Stimulated activated naive CD4-positive, alpha-beta T cell (primary cell): ENCODE results near the gene RGP1.
A peak's percentile ranks its signal among the peaks of the same experiment; 100 is the strongest.

ENCODE experiments used
- DNase-seq, 6 experiments: peaks; one replicate each; lab custom pipeline; 2025; lab: John Stamatoyannopoulos, UW

Gene RGP1

DNA sequence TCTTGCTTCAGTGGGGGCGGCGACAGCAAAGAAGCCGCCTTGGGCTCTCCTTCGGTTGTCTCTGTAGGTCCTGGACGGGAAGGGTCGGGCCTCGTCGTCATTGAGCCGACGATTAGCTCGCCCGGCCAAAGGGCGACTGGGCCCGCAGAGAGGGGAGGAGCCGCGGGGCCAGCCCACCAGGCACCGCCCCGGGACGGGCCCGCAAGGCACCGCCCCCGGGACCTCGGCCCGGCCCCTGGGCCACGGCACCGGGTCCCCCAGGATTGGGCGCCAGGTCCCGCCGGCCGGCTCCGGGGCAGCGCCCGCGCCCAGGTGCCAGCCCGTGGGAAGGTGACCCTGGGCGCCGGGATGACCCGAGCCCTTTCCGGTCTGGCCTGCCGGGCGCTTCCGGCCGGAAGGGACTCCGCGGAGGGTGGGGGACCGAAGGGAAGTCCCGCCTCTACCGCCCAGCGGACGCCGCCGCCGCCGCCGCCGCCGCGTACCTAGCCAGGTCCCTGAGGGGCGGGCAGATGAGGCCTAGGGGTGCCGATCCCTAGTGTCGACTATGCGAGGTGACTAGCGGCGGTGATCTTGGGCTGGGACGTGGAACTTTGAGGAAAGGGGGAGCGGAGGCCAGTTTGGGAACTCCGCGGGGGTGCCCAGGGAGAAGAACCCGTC, at the start of gene RGP1, which contains the start of gene GBA2:
RGP1 (plus strand) TSS at position 430 of the 657 bp plus-strand sequence. CDS start 469 bp downstream, outside the sequence.
GBA2 (minus strand) TSS at position 371 of the 657 bp plus-strand sequence. CDS start 524 bp downstream, outside the sequence.
- DNase-seq = peak; percentile 36 to 58 (median 49)

DNA sequence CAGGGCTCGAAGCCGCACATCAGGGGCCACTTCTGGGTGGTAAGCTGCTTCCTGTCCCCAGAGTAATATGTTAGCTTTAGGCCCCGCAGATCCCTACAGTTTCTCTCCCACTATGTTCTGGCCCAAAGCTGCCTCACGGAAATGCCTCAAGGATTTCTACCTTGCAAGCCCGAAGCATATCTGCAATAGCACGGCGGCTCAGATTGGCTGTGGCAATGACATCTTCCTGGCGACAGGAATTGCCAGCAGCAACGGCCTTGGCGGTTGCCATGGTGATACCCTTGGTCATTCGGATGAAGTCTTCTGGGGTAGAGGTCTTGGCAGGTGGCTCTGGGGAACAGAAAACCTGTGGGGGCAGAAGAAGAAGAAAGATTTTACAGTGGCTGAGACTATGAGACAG, 49.1 kb upstream of the RGP1 start:
- DNase-seq = no peak

- no peak for DNase-seq
Observed at GRCh38 chr9:35700942-35701341, 48.1 kb upstream of the RGP1 start.

GRCh38 chr9:35702696-35703095, 46.4 kb upstream of the RGP1 start:
- DNase-seq = no peak

GRCh38 chr9:35703906-35704672, 45.0 kb upstream of the RGP1 start:
- no peak for DNase-seq

- no peak for DNase-seq
Observed at GRCh38 chr9:35705372-35705771, 43.7 kb upstream of the RGP1 start.

- no peak for DNase-seq
Observed at GRCh38 chr9:35705836-35706430, 43.2 kb upstream of the RGP1 start.

DNA sequence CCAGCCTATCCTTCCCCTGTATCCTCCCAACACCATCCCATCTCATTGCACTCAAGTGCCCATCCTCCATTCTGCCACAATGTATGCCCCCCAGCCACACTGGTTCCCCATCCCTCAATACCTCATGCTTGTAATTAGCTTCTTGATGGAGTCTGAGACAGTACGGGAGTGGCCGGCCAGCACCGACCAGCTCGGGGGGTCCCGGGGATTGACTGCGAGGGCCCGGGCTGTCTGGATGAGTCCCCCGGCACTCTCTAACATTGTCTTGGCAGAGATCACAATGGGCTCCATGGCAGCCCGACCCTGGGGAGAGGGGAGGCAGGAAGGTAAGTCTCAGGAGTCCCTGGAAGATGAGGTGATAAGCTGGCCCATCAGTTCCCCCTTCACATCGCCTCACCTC, 42.1 kb upstream of the RGP1 start:
- DNase-seq = no peak

DNA sequence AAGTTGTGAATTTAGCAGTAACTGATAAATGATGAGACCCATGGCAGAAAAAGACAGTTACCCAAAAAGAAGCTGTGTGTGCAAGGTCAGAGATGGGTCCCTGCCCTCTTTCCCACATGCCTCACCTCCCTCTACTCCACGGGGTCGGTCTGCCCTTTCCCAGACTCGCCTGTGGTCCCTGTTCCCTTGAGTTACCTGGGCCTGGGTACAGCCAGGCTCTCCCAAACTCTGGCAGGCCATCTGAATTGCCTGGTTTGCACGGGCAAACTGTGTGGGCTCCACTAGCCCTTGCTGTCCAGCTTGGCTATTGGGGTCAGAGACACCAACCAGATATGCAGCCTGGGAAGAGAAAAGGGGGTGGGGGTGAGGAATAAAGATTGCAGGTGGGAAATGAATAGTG, 40.9 kb upstream of the RGP1 start:
- DNase-seq = no peak

DNA sequence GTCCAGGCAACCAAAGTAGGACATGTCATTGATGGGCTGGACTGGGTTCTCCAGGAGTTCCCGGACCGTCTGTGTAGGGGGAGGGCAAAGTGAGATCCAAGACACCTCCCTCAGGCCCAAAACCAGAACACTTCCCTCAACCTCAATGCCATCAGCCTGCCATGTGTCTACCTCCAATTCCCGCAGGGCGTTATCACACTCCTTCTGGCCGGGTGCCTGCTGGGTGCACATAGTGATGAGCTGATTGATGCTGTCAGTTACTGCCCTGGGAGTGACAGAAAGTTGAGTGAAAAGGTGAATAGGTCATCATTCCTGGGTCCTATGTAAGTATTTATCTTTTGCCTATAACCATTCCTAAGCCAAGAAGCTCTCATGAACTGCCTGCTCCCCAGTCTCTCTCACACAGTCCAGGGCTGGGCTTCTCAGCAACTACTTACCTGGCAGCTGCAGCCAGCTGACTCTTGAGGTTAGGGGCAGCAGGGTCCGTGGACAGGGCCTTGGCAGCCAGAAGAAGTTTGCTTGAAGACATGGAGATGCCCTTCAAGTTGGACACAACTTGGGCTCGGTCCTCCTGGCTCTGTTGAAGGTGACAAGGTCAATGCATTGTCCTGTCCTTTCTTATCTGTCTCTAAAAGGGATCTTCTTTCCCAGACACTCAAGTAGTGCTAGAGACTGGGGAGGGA, 38.1 kb upstream of the RGP1 start:
- DNase-seq = no peak

DNA sequence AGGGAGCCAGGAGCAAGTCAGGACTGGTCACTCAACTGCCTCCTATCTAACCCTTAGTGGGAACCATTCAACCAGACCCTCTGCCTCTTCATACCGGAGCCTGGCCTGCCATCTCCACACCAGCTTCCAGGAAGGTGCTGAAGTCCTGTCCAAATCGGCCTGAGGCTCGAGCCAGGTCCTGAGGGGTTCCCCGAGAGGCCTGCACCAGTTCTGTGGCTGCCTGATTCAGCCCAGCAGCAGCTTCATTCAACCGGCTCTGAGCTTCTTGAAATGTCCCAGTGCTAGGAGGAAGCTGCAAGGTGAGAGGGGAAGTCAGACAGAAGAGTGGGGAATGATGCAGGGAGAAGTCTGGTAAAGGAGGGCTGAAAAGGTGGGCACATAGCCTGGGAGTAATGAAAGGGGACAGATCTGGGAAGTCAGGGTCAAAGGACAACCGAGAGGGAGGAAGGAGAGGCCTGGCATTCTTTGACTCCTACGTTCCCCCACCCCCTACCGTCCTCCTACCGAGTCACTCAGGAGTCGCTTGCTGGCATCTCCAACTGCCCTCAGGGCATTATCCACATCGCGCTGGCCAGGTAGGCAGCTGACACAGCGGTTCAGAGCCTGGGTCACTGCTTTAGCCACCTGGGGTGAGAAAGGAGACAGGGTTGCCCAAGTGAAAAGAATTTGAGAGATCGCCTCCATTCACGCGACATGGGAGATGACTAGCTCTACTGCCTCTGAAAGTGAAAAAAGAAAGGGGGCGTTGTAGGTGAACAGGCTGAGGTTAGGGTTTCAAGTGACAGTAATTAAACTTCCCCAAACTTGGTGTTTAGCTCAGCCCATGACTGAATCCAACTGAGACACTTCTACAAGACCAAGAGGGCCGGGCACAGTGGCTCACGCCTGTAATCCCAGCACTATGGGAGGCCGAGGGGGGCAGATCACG, 37.3 kb upstream of the RGP1 start:
- no peak for DNase-seq

- no peak for DNase-seq
Observed at GRCh38 chr9:35712762-35713400, 36.2 kb upstream of the RGP1 start.

- no peak for DNase-seq
Observed at GRCh38 chr9:35713578-35713977, 35.5 kb upstream of the RGP1 start.

GRCh38 chr9:35714123-35714522, 35.0 kb upstream of the RGP1 start:
- no peak for DNase-seq

GRCh38 chr9:35714579-35715252, 34.4 kb upstream of the RGP1 start:
- DNase-seq = no peak

GRCh38 chr9:35716230-35716629, 32.9 kb upstream of the RGP1 start:
- DNase-seq = no peak

DNA sequence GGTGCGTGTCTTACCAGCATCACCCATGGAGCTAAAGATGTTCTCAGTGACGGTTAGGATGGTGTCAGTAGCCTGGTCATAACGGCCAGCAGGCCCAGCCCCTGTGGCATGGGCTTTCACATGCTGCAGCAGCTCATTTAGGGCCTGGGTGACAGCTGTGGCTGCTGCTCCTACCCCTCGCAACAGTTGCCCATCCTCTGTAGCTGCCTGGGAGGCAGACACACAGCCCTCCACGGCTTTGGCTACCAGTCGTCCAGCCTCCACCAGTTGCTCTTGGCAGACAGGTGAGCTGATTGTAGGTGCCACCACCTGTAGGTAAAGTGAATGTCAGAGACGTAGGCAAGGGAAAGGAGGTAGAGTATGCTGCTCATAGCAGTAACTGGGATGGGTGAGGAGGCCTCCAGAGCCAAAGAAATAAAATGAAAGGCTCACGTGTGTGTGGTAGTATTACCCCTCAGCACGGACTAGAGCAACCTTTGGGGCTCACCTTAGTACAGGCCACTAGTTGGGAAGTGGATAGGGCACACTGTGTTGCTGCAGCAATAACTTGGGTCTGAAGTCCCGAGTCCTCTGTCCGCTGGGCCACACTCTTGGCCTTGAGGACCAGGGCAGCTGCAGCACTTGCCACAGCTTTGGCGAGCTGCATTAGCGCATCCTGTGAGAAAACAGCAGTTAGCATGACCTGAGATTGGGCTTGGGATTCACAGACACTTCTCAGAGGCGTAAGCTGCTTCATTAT, 31.8 kb upstream of the RGP1 start:
- no peak for DNase-seq

GRCh38 chr9:35718721-35719511, 30.2 kb upstream of the RGP1 start:
- no peak for DNase-seq

GRCh38 chr9:35719546-35719945, 29.5 kb upstream of the RGP1 start:
- no peak for DNase-seq
